PC-9 (cell line): ENCODE measurements around the gene MIEF1.

Experiments
- CTCF ChIP-seq: fragments of 200-600 bp; sonication (generic); conservative IDR thresholded peaks from 2 replicates; pipeline ENCODE4 v1.6.1; 2017; ENCODE audit warnings: mixed run types, antibody characterized with exemption, mild to moderate bottlenecking, moderate library complexity
- EZH2 ChIP-seq: fragments of 200-600 bp; sonication (generic); IDR thresholded peaks from 2 replicates; pipeline ENCODE4 v1.8.0; 2017; ENCODE audit warnings: antibody characterized with exemption, low read depth

GRCh38 chr22:39463277-39463676 is 38.8 kb upstream of the MIEF1 start:
- no peak for TF ChIP-seq CTCF
- no peak for TF ChIP-seq EZH2
